Measurements from ENCODE around the gene CAMTA1.

The CAMTA1 gene

GRCh38 chr1:6884652-6885153, 99.4 kb downstream of the CAMTA1 start:
- Histone ChIP-seq H3K36me3 (ENCODE audit: control insufficient read depth in 2 of 2, insufficient read depth in 1 of 2, low read length in 2 of 2) (peaks cover 0 to 7% of the 10 kb centered on the region in 2 experiments; a peak in 1 of 3 replicates), H3K4me1 (ENCODE audit: control insufficient read depth, insufficient read depth, low read length) (no peaks in the 10 kb centered on the region), H3K4me3 (ENCODE audit: low read depth, low read length) (no peak overlapping the region), H3K27ac (ENCODE audit: extremely low read depth, low read depth, low read length) (no peak overlapping the region), H3K9me3 (ENCODE audit: control insufficient read depth, insufficient read depth, low read depth, low read length) (no peaks in the 10 kb centered on the region)
- ChIA-PET POLR2A (no interaction called here), CTCF (interaction anchor here (0.7 kb wide), 2 partner anchors 8 to 88 kb away, joined by 3 read pairs; no protein-coding TSS in a partner anchor)
- TF ChIP-seq, protein P1, sequence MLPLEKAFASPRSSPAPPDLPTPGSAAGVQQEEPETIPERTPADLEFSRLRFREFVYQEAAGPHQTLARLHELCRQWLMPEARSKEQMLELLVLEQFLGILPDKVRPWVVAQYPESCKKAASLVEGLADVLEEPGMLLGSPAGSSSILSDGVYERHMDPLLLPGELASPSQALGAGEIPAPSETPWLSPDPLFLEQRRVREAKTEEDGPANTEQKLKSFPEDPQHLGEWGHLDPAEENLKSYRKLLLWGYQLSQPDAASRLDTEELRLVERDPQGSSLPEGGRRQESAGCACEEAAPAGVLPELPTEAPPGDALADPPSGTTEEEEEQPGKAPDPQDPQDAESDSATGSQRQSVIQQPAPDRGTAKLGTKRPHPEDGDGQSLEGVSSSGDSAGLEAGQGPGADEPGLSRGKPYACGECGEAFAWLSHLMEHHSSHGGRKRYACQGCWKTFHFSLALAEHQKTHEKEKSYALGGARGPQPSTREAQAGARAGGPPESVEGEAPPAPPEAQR (tag by site-specific recombination; IDR thresholded peaks at IDR 0.05), result no peak
- no peak for TF ChIP-seq IKZF3 (tag by site-specific recombination; IDR thresholded peaks at IDR 0.05)
- no peak for TF ChIP-seq ZNF677 (tag by site-specific recombination; IDR thresholded peaks at IDR 0.05)
- no peak for TF ChIP-seq ZNF521 (tag by site-specific recombination; IDR thresholded peaks at IDR 0.05)
- no peak for TF ChIP-seq ZNF488 (tag by site-specific recombination; IDR thresholded peaks at IDR 0.05)
- TF ChIP-seq, protein P2, sequence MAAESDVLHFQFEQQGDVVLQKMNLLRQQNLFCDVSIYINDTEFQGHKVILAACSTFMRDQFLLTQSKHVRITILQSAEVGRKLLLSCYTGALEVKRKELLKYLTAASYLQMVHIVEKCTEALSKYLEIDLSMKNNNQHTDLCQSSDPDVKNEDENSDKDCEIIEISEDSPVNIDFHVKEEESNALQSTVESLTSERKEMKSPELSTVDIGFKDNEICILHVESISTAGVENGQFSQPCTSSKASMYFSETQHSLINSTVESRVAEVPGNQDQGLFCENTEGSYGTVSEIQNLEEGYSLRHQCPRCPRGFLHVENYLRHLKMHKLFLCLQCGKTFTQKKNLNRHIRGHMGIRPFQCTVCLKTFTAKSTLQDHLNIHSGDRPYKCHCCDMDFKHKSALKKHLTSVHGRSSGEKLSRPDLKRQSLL (tag by site-specific recombination; IDR thresholded peaks at IDR 0.05), result no peak
- no peak for TF ChIP-seq ZNF211 (tag by site-specific recombination; IDR thresholded peaks at IDR 0.05; ENCODE audit: low read depth)
- no peak for TF ChIP-seq ZNF48 (tag by site-specific recombination; IDR thresholded peaks at IDR 0.05)
- no peak for TF ChIP-seq TCF7L2 (IDR thresholded peaks at IDR 0.05; ENCODE audit: borderline replicate concordance, low read depth, low read length)
- TF ChIP-seq ZNF692 (tag by site-specific recombination; IDR thresholded peaks at IDR 0.05), result no peak

DNA sequence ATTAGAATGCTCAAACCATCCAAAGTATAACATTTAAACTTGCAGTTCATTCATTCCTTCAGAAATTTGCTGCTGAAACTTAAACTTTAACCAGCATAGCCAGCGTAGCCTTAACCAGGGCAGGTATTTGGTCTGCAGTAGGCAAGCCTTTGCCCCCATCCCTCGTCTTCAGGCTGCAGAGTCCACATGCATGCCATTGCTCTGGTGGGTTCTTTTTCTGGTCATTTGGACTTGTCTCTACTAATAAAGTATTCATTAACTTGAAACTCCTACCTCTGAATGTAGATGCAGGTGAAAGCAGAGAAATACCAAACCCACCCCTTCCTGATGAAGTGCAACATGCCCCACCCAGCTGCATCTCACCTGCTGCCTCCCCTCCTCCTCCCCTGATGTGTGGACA, 100.2 kb downstream of the CAMTA1 start:
- ChIA-PET CTCF (no interaction called here), POLR2A (no interaction called here)
- TF ChIP-seq ZNF529 (tag by site-specific recombination; IDR thresholded peaks at IDR 0.05; ENCODE audit: insufficient replicate concordance), result no peak
- no peak for TF ChIP-seq IKZF3 (tag by site-specific recombination; IDR thresholded peaks at IDR 0.05)
- no peak for TF ChIP-seq ZNF341 (tag by site-specific recombination; IDR thresholded peaks at IDR 0.05; ENCODE audit: low read depth)
- TF ChIP-seq, protein P3, sequence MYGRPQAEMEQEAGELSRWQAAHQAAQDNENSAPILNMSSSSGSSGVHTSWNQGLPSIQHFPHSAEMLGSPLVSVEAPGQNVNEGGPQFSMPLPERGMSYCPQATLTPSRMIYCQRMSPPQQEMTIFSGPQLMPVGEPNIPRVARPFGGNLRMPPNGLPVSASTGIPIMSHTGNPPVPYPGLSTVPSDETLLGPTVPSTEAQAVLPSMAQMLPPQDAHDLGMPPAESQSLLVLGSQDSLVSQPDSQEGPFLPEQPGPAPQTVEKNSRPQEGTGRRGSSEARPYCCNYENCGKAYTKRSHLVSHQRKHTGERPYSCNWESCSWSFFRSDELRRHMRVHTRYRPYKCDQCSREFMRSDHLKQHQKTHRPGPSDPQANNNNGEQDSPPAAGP (tag by site-specific recombination; IDR thresholded peaks at IDR 0.05), result no peak
- TF ChIP-seq ZNF585B (tag by site-specific recombination; IDR thresholded peaks at IDR 0.05), result no peak
- TF ChIP-seq HOXD13 (CRISPR knock-in tag; IDR thresholded peaks at IDR 0.05; ENCODE audit: borderline replicate concordance), result no peak
- TF ChIP-seq, protein P4, sequence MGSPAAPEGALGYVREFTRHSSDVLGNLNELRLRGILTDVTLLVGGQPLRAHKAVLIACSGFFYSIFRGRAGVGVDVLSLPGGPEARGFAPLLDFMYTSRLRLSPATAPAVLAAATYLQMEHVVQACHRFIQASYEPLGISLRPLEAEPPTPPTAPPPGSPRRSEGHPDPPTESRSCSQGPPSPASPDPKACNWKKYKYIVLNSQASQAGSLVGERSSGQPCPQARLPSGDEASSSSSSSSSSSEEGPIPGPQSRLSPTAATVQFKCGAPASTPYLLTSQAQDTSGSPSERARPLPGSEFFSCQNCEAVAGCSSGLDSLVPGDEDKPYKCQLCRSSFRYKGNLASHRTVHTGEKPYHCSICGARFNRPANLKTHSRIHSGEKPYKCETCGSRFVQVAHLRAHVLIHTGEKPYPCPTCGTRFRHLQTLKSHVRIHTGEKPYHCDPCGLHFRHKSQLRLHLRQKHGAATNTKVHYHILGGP (tag by site-specific recombination; IDR thresholded peaks at IDR 0.05), result no peak
- Histone ChIP-seq H3K27ac (ENCODE audit: extremely low read depth, low read depth, low read length) (no peak overlapping the region), H3K4me1 (ENCODE audit: control insufficient read depth, insufficient read depth, low read length) (no peaks in the 10 kb centered on the region), H3K4me3 (ENCODE audit: low read depth, low read length) (no peak overlapping the region), H3K9me3 (ENCODE audit: control insufficient read depth, insufficient read depth, low read depth, low read length) (no peaks in the 10 kb centered on the region), H3K36me3 (ENCODE audit: control insufficient read depth in 2 of 2, insufficient read depth in 1 of 2, low read length in 2 of 2) (peaks cover 0 to 7% of the 10 kb centered on the region in 2 experiments; a peak in 1 of 3 replicates)

Data from HEK293 (cell line).